HPDE6-E6E7 (cell line): ENCODE results near the gene TSPAN32.
"Not testable (repeated sequence)": the region's sequence is repeated elsewhere in the genome, so short reads cannot be mapped to it uniquely, and the experiment has no call there.

Experiments
- DNase-seq: peaks from one replicate; pipeline ENCODE4 v3.0.0; 2011; ENCODE audit warnings: missing footprints; ENCODE audit errors: extremely low spot score

TSPAN32 gene

GRCh38 chr11:2314525-2315394, 12.9 kb downstream of the TSPAN32 start:
- no peak for DNase-seq

GRCh38 chr11:2315395-2316168, 13.8 kb downstream of the TSPAN32 start:
- no peak for DNase-seq

- no peak for DNase-seq
Observed at GRCh38 chr11:2316169-2316962, 14.6 kb downstream of the TSPAN32 start.

GRCh38 chr11:2316963-2317244, 15.1 kb downstream of the TSPAN32 start:
- DNase-seq, result no peak

GRCh38 chr11:2317354-2318050, 15.7 kb downstream of the TSPAN32 start:
- no peak for DNase-seq

- no peak for DNase-seq
Observed at GRCh38 chr11:2318123-2318522, 16.3 kb downstream of the TSPAN32 start.

- no peak for DNase-seq
Observed at GRCh38 chr11:2318707-2319106, 16.9 kb downstream of the TSPAN32 start.

- no peak for DNase-seq
Observed at GRCh38 chr11:2319791-2320472, 18.1 kb downstream of the TSPAN32 start.

- DNase-seq, result no peak
Observed at GRCh38 chr11:2320568-2321310, 18.9 kb downstream of the TSPAN32 start.

- no peak for DNase-seq
Observed at GRCh38 chr11:2321311-2321683, 19.5 kb downstream of the TSPAN32 start.

GRCh38 chr11:2325123-2325522, 23.3 kb downstream of the TSPAN32 start:
- DNase-seq, result no peak

GRCh38 chr11:2325719-2326118, 23.9 kb downstream of the TSPAN32 start:
- DNase-seq, result peak; percentile 20

GRCh38 chr11:2327032-2327431, 25.2 kb downstream of the TSPAN32 start:
- no peak for DNase-seq

GRCh38 chr11:2328021-2328420, 26.2 kb downstream of the TSPAN32 start:
- DNase-seq, result no peak

GRCh38 chr11:2328656-2329354, 27.0 kb downstream of the TSPAN32 start:
- no peak for DNase-seq

- no peak for DNase-seq
Observed at GRCh38 chr11:2329551-2329950, 27.7 kb downstream of the TSPAN32 start.

- no peak for DNase-seq
Observed at GRCh38 chr11:2330696-2331095, 28.9 kb downstream of the TSPAN32 start.

GRCh38 chr11:2331404-2331803, 29.6 kb downstream of the TSPAN32 start:
- no peak for DNase-seq

GRCh38 chr11:2332569-2332968, 30.8 kb downstream of the TSPAN32 start:
- DNase-seq, result not testable (repeated sequence)
